ENCODE data around the gene KIF1C. TPM values are rescaled to one million over a fixed set of nuclear protein-coding genes. Genes with fewer than 3 reads are reported as not detected.

KIF1C gene
- total RNA-seq, 1 experiment from 2014 or later = 121 TPM

GRCh38 chr17:4970273-4970672, 27.5 kb upstream of the KIF1C start:
- Histone ChIP-seq H3K4me1 (ENCODE audit: control insufficient read depth in 1 of 2, insufficient read depth in 2 of 2, low read length in 2 of 2) (peaks cover 19 to 33% of the 10 kb centered on the region in 2 experiments), H3K36me3 (ENCODE audit: control insufficient read depth in 1 of 2, insufficient read depth in 2 of 2, low read length in 2 of 2) (peaks cover 4 to 16% of the 10 kb centered on the region in 2 experiments; a peak in 3 of 4 replicates), H3K27me3 (ENCODE audit: insufficient read depth, low read length) (no peaks in the 10 kb centered on the region), H3K9ac (ENCODE audit: low read length) (no peak overlapping the region), H3K4me2 (ENCODE audit: low read length) (no peak overlapping the region), H4K20me1 (ENCODE audit: insufficient read depth) (no peaks in the 10 kb centered on the region), H2AFZ (ENCODE audit: low read depth, low read length, poor library complexity, severe bottlenecking) (no peak overlapping the region), H3K27ac (ENCODE audit: low read depth, low read length) (no peak overlapping the region), H3K4me3 (replicated peaks in 1 of 2; ENCODE audit: low read depth in 1 of 2, low read length in 2 of 2) (no peak overlapping the region), H3K79me2 (ENCODE audit: insufficient read depth, low read length) (peaks cover 11% of the 10 kb centered on the region; the same call in 1 of the 2 replicates), H3K9me2 (ENCODE audit: insufficient read depth) (no peaks in the 10 kb centered on the region), H3K9me3 (ENCODE audit: control insufficient read depth in 1 of 2, insufficient read depth in 1 of 2, low read depth in 1 of 2, low read length in 2 of 2) (no peaks in the 10 kb centered on the region)
- CTCF ChIA-PET = interaction anchor here (1.0 kb wide), 1 partner anchor 30 kb away, joined by 3 read pairs; the partner anchor contains the start of genes RNF167 and SLC25A11
- POLR2A ChIA-PET = interaction anchor here (0.8 to 1.8 kb wide), 3 partner anchors 17 to 103 kb away, joined by 4 to 7 read pairs (median 7); partner anchors contain the start of genes CAMTA2, RNF167 and SLC25A11
- no TSS peak for BruUV-seq (replicated peaks)
- no peak for ATAC-seq
- TF ChIP-seq RAD21 (IDR thresholded peaks at IDR 0.05; ENCODE audit: low read depth) (no peak), ZNF274 (IDR thresholded peaks at IDR 0.05; ENCODE audit: low read depth, low read length) (no peak), CEBPB (IDR thresholded peaks at IDR 0.05; ENCODE audit: low read depth) (no peak), POLR2AphosphoS5 (IDR thresholded peaks at IDR 0.05; ENCODE audit: low read depth, low read length) (no peak), POLR2A (IDR thresholded peaks at IDR 0.05; ENCODE audit: borderline replicate concordance, extremely low read depth, insufficient read depth, insufficient read length) (no peak), TCF7L2 (IDR thresholded peaks at IDR 0.05; ENCODE audit: borderline replicate concordance, extremely low read depth, insufficient read depth, insufficient read length) (no peak), EGR1 (IDR thresholded peaks at IDR 0.05; ENCODE audit: low read depth) (no peak), SRF (IDR thresholded peaks at IDR 0.05; ENCODE audit: low read depth) (no peak), REST (IDR thresholded peaks at IDR 0.05; ENCODE audit: low read depth) (no peak), ELF1 (IDR thresholded peaks at IDR 0.05; ENCODE audit: borderline replicate concordance, low read depth) (no peak)
- RAD21 ChIA-PET (ENCODE audit: low non-redundant PET in 1 of 2, low total read pairs in 2 of 2, uncharacterized antibody in 2 of 2, unreplicated experiment in 2 of 2) = no interaction called here
- intact Hi-C loops (cut with micrococcal nuclease) = no loop called here
- no peak for DNase-seq (ENCODE audit: low read depth, low spot score)
